DND-41 (cell line): Measurements from ENCODE around the gene ACIN1.

Experiments
- ATAC-seq: fragments of 200-7000 bp; cut with Tn5 transposase; 3 replicates; pipeline ENCODE4 v1.9.1; 2021; ENCODE audit warnings: low read depth; ENCODE audit not compliant: insufficient read depth
- DNase-seq: peaks from one replicate; pipeline ENCODE4 v3.0.0-alpha.2; 2020
- H2AFZ ChIP-seq: 2 replicates; pipeline ENCODE4 v1.6.0; 2012; ENCODE audit warnings: low read depth, low read length
- H3K27ac ChIP-seq: 2 replicates; pipeline ENCODE4 v1.5.1; 2012; ENCODE audit warnings: low read length, inconsistent platforms
- H3K27me3 ChIP-seq: fragments of 200-600 bp; sonication (generic); 2 replicates; pipeline ENCODE4 v1.6.0; 2012; ENCODE audit warnings: low read length, mild to moderate bottlenecking, inconsistent platforms; ENCODE audit not compliant: insufficient read depth, poor library complexity
- H3K36me3 ChIP-seq: 2 replicates; pipeline ENCODE4 v1.5.1; 2012; ENCODE audit warnings: low read length, inconsistent platforms; ENCODE audit not compliant: insufficient read depth
- H3K4me1 ChIP-seq: 2 replicates; pipeline ENCODE4 v1.5.1; 2012; ENCODE audit warnings: mild to moderate bottlenecking, low read length; ENCODE audit not compliant: insufficient read depth
- H3K4me2 ChIP-seq: 2 replicates; pipeline ENCODE4 v1.6.0; 2012; ENCODE audit warnings: mild to moderate bottlenecking, moderate library complexity, low read length, inconsistent platforms; ENCODE audit not compliant: insufficient read depth
- H3K4me3 ChIP-seq, 2 experiments: fragments of 200-600 bp in 1 of 2; shearing (Covaris generic) in 1 of 2; 2 replicates each; pipeline ENCODE4 v1.5.1; 2012 to 2016; ENCODE audit warnings: inconsistent platforms in 2 of 2, low read length in 2 of 2, mild to moderate bottlenecking in 2 of 2, low read depth in 1 of 2, moderate library complexity in 1 of 2
- H3K79me2 ChIP-seq: 2 replicates; pipeline ENCODE4 v1.6.0; 2012; ENCODE audit warnings: low read length, inconsistent platforms; ENCODE audit not compliant: insufficient read depth
- H3K9ac ChIP-seq: 2 replicates; pipeline ENCODE4 v1.6.0; 2012; ENCODE audit warnings: low read depth, mild to moderate bottlenecking, inconsistent platforms, low read length, moderate library complexity
- H3K9me3 ChIP-seq: 2 replicates; pipeline ENCODE4 v1.5.1; 2012; ENCODE audit warnings: low read length, moderate library complexity, mild to moderate bottlenecking, inconsistent platforms; ENCODE audit not compliant: insufficient read depth, severe bottlenecking
- H4K20me1 ChIP-seq: 2 replicates; pipeline ENCODE4 v1.6.0; 2012; ENCODE audit warnings: low read length; ENCODE audit not compliant: insufficient read depth
- CTCF ChIP-seq: IDR thresholded peaks from 2 replicates; pipeline ENCODE4 v1.5.1; 2012; ENCODE audit warnings: borderline replicate concordance, low read length, moderate library complexity, mild to moderate bottlenecking; ENCODE audit not compliant: poor library complexity, severe bottlenecking; ENCODE audit errors: extremely low read depth
- EZH2 ChIP-seq: IDR thresholded peaks from 3 replicates; pipeline ENCODE4 v1.6.1; 2012; ENCODE audit warnings: borderline replicate concordance, low read depth, mild to moderate bottlenecking, moderate library complexity, low read length, inconsistent platforms; ENCODE audit not compliant: severe bottlenecking

Gene ACIN1

GRCh38 chr14:23097786-23098185 lies 2.9 kb upstream of the ACIN1 start:
- Histone ChIP-seq H4K20me1 (peaks cover 24% of the 10 kb centered on the region), H3K4me2 (peak overlapping the region; percentile 62; the same call in 1 of the 2 replicates)

DNA sequence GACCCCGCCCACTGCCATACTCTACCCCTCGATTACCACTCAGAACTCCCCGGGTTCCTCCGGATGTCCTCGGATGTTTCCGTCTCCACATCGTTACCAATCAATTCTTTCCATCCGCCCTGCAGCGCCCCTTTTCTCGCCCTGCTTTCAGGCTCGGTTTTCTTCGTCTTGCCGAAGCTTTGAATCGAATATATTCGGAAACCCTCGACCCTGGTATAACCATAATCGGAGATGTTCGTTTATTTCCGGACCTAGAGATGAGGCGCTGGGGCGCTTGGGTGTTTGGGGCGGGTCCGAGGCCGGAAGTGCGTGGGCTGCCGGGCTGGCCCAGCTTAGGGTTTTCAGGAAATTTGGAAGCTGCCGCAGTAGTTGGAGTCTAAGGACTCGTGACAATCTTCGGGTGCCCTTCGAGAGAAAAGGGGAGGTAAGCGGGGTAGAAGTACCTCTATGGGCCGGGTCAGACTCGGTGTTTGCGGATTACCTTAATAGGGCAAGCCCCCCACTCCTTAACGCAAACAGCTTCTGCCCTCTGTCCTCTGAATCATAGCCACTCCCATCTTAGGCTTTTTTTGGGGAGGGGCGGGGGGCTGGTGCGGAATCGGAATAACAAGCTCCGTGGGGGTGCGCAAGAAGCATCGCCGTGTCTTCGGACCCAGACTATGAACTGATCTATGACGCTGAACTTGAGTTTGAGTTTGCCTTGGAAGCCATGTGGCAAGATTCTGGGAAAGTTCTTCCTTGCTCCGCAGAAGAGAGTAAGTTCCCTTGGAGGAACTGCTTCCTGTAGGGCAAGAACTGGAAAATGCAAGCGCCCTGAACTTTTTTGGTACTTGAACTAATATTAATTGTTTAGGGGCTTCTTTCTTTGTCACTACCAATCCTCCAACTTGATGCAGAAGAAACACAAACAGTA lies 516 bp upstream of the ACIN1 start, which contains the start of gene C14orf119:
TSS of gene C14orf119 (plus strand) at position 310 of the 913 bp plus-strand sequence. CDS start 2,154 bp downstream, outside the sequence.
- ATAC-seq, result peak; percentile 90
- H3K9me3 ChIP-seq, result no peaks in the 10 kb centered on the region
- no peaks in the 10 kb centered on the region for H3K27me3 ChIP-seq
- peak within 1 kb of the TSS; percentile 93 for H3K27ac ChIP-seq
- peaks cover 32% of the 10 kb centered on the region for H3K4me1 ChIP-seq
- no peak for TF ChIP-seq EZH2
- no peak for TF ChIP-seq CTCF
- H4K20me1 ChIP-seq, result peaks cover 31% of the 10 kb centered on the region
- H3K9ac ChIP-seq, result peak within 1 kb of the TSS; percentile 86
- H3K4me3 ChIP-seq, result peak within 1 kb of the TSS; percentile 82 to 88
- peak within 1 kb of the TSS; percentile 96 for H3K4me2 ChIP-seq
- DNase-seq, result peak; percentile 100
- peak within 1 kb of the TSS; percentile 92 for H2AFZ ChIP-seq
- H3K36me3 ChIP-seq, result peaks cover 45% of the 10 kb centered on the region
- peaks cover 74% of the 10 kb centered on the region for H3K79me2 ChIP-seq

More at GRCh38 chr14:23097786-23098185, 2.9 kb upstream of the ACIN1 start:
- no peak overlapping the region for H3K4me3 ChIP-seq
- H3K4me1 ChIP-seq, result peaks cover 32% of the 10 kb centered on the region
- H2AFZ ChIP-seq, result no peak overlapping the region
- ATAC-seq, result no peak
- peaks cover 22% of the 10 kb centered on the region for H3K36me3 ChIP-seq
- H3K9me3 ChIP-seq, result no peaks in the 10 kb centered on the region
- no peak overlapping the region for H3K9ac ChIP-seq
- TF ChIP-seq CTCF (no peak), EZH2 (no peak)
- peaks cover 52% of the 10 kb centered on the region for H3K79me2 ChIP-seq
- no peak for DNase-seq
- no peak overlapping the region for H3K27ac ChIP-seq
- no peaks in the 10 kb centered on the region for H3K27me3 ChIP-seq

DNA sequence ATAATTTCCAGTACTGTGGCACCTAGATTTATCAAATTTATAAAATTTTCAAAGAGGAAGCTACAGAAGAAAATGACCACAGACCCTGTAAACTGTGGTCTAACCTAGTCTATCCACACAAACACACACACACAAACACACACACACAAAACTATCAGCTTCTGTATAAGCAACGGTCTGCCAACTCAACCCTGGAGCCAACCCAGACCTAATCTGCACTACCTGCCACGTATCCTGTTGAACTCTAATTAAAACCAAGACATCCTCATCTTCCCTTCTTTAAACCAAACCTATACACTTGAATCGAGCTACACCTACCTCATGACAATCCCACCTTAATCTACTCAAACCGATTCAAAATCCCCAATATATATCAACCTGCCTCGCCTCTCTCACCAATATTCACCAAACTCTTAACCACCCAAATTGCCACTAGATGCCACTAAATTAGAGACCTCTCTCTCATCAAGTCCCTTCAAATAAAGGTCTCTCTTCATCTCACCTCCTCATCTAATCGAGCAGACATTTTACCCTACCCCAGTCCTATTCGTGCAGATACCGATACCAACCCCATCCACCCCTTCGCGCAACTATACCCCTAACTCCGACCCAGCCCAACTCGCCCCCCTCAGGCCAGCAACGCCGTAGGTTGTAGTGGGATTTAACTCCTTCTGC lies 808 bp downstream of the ACIN1 start:
- TF ChIP-seq EZH2, result no peak
- peak; percentile 55 for TF ChIP-seq CTCF
- Histone ChIP-seq H3K36me3 (peaks cover 58% of the 10 kb centered on the region), H3K9me3 (no peaks in the 10 kb centered on the region), H3K4me3 (peak overlapping the region; percentile 68 to 78), H3K27ac (peak overlapping the region; percentile 93), H3K4me2 (peak overlapping the region; percentile 96), H3K79me2 (peaks cover 87% of the 10 kb centered on the region), H3K9ac (peak overlapping the region; percentile 86), H3K27me3 (no peaks in the 10 kb centered on the region), H3K4me1 (peaks cover 32% of the 10 kb centered on the region), H4K20me1 (peaks cover 41% of the 10 kb centered on the region), H2AFZ (peak overlapping the region; percentile 92)
- no peak for ATAC-seq
- no peak for DNase-seq
